ENCODE measurements around the gene BICRA. TPM values are rescaled to one million over a fixed set of nuclear protein-coding genes. Genes with fewer than 3 reads are reported as not detected.

Gene BICRA
- total RNA-seq, 1 donor from 2014 or later, result 7.8 TPM

GRCh38 chr19:47641891-47642485 is 33.1 kb downstream of the BICRA start:
- Histone ChIP-seq H3K9me3 (replicated peaks) (no peaks in the 10 kb centered on the region), H3K4me3 (no peak overlapping the region), H3K27me3 (ENCODE audit: low read depth) (no peaks in the 10 kb centered on the region), H3K27ac (replicated peaks) (peak overlapping the region; percentile 7), H3K36me3 (peaks cover 10% of the 10 kb centered on the region), H3K4me1 (peaks cover 66% of the 10 kb centered on the region)
- DNase-seq, result no peak
- TF ChIP-seq, protein P1, sequence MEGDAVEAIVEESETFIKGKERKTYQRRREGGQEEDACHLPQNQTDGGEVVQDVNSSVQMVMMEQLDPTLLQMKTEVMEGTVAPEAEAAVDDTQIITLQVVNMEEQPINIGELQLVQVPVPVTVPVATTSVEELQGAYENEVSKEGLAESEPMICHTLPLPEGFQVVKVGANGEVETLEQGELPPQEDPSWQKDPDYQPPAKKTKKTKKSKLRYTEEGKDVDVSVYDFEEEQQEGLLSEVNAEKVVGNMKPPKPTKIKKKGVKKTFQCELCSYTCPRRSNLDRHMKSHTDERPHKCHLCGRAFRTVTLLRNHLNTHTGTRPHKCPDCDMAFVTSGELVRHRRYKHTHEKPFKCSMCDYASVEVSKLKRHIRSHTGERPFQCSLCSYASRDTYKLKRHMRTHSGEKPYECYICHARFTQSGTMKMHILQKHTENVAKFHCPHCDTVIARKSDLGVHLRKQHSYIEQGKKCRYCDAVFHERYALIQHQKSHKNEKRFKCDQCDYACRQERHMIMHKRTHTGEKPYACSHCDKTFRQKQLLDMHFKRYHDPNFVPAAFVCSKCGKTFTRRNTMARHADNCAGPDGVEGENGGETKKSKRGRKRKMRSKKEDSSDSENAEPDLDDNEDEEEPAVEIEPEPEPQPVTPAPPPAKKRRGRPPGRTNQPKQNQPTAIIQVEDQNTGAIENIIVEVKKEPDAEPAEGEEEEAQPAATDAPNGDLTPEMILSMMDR (IDR thresholded peaks at IDR 0.05; ENCODE audit: borderline replicate concordance), result no peak
- intact Hi-C loops (cut with micrococcal nuclease), result no loop called here

GRCh38 chr19:47643281-47643680 is 34.3 kb downstream of the BICRA start:
- no peaks in the 10 kb centered on the region for H3K9me3 ChIP-seq (replicated peaks)
- H3K4me1 ChIP-seq, result peaks cover 64% of the 10 kb centered on the region
- no peak overlapping the region for H3K4me3 ChIP-seq
- TF ChIP-seq, protein P1 (IDR thresholded peaks at IDR 0.05; ENCODE audit: borderline replicate concordance), result no peak
- peaks cover 9% of the 10 kb centered on the region for H3K36me3 ChIP-seq
- H3K27ac ChIP-seq (replicated peaks), result peak overlapping the region; percentile 11
- intact Hi-C loops (cut with micrococcal nuclease), result no loop called here
- no peaks in the 10 kb centered on the region for H3K27me3 ChIP-seq (ENCODE audit: low read depth)
- DNase-seq, result no peak

GRCh38 chr19:47644199-47644598 is 35.3 kb downstream of the BICRA start:
- H3K4me3 ChIP-seq, result no peak overlapping the region
- peaks cover 9% of the 10 kb centered on the region for H3K36me3 ChIP-seq
- peak overlapping the region; percentile 53 for H3K27ac ChIP-seq (replicated peaks)
- TF ChIP-seq, protein P1 (IDR thresholded peaks at IDR 0.05; ENCODE audit: borderline replicate concordance), result no peak
- H3K27me3 ChIP-seq (ENCODE audit: low read depth), result no peaks in the 10 kb centered on the region
- no peaks in the 10 kb centered on the region for H3K9me3 ChIP-seq (replicated peaks)
- peaks cover 63% of the 10 kb centered on the region for H3K4me1 ChIP-seq
- intact Hi-C loops (cut with micrococcal nuclease), result no loop called here
- DNase-seq, result no peak

DNA sequence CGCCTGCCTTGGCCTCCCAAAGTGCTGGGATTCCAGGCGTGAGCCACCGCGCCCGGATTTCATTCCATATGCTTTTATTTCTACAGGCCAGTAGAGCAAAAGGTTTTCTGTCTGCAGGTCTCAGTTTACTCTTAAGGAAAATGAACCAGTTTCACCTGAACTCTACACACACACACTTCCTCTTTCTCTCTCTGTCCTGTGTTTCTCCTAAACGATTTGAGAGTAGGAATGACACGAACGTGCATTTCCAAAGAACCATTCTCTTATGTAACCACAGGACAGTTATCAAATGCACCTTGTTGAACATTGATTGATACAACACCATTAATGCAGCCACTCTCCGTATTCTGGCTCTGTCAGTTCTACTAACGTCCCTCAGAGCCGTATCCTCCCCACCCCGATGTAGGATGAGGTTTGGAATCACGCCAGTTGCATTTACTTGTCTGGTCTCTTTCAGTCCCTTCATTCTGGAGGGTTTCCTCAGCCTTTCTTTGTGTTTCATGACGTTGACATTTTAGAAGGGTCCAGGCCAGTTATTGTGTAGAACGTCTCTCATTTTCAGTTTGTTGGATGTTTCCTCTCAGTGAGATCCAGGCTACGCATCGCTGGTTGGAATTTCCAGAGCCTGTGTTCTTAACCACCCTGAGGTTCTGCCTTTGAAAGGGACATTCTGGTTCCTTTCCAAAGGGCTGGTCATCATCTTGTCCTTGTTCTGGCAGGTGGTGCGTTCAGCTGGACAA is 36.0 kb downstream of the BICRA start:
- H3K27ac ChIP-seq (replicated peaks), result peak overlapping the region; percentile 53
- DNase-seq, result no peak
- intact Hi-C loops (cut with micrococcal nuclease), result no loop called here
- no peak overlapping the region for H3K4me3 ChIP-seq
- H3K36me3 ChIP-seq, result peaks cover 12% of the 10 kb centered on the region
- TF ChIP-seq, protein P1 (IDR thresholded peaks at IDR 0.05; ENCODE audit: borderline replicate concordance), result no peak
- H3K9me3 ChIP-seq (replicated peaks), result peaks cover 6% of the 10 kb centered on the region
- H3K27me3 ChIP-seq (ENCODE audit: low read depth), result no peaks in the 10 kb centered on the region
- peaks cover 63% of the 10 kb centered on the region for H3K4me1 ChIP-seq

GRCh38 chr19:47646924-47647323 is 38.0 kb downstream of the BICRA start:
- Histone ChIP-seq H3K27ac (replicated peaks) (no peak overlapping the region), H3K36me3 (peaks cover 12% of the 10 kb centered on the region), H3K27me3 (ENCODE audit: low read depth) (no peaks in the 10 kb centered on the region), H3K4me1 (peaks cover 63% of the 10 kb centered on the region), H3K9me3 (replicated peaks) (peaks cover 7% of the 10 kb centered on the region), H3K4me3 (no peak overlapping the region)
- TF ChIP-seq, protein P1 (IDR thresholded peaks at IDR 0.05; ENCODE audit: borderline replicate concordance), result no peak
- DNase-seq, result no peak
- intact Hi-C loops (cut with micrococcal nuclease), result no loop called here

Measured in left ventricle myocardium inferior (tissue), 1 donor.